SK-N-SH (cell line): ENCODE results near the gene CDK15. TPM values are rescaled to one million over a fixed set of nuclear protein-coding genes. Genes with fewer than 3 reads are reported as not detected.

Source experiments
- CTCF ChIA-PET: fragments of 300-600, 350-600 bp; formaldehyde crosslinking; extraction: SDS; loops from one replicate; lab custom pipeline; 2021; lab: Yijun Ruan, JAX
- POLR2A ChIA-PET: fragments of 350-600 bp; sonication (Branson Sonifier 250); formaldehyde crosslinking; extraction: SDS; loops from one replicate; lab custom pipeline; 2020; ENCODE audit warnings: antibody characterized with exemption, inconsistent platforms; lab: Yijun Ruan, JAX
- DNase-seq: peaks from one replicate; pipeline ENCODE4 v3.0.0; 2012
- H2AFZ ChIP-seq: fragments of 200-600 bp; sonication (generic); 2 replicates; pipeline ENCODE4 v1.8.1; 2016; ENCODE audit warnings: antibody characterized with exemption, mild to moderate bottlenecking, low read depth
- H3F3A ChIP-seq: fragments of 200-600 bp; sonication (generic); replicated peaks from 2 replicates; pipeline ENCODE3; 2016; ENCODE audit warnings: antibody characterized with exemption, mild to moderate bottlenecking; ENCODE audit not compliant: insufficient read depth
- H3K27ac ChIP-seq, 2 experiments: fragments of 200-500 bp in 1 of 2; fragments of 200-600 bp in 1 of 2; sonication (Bioruptor generic) in 1 of 2; sonication (generic), shearing (Covaris generic) in 1 of 2; 2 replicates each; pipeline versions ENCODE4 v1.5.1 to v1.6.1; 2014 to 2016; ENCODE audit warnings: low read depth in 2 of 2, inconsistent platforms in 1 of 2, low read length in 1 of 2, mild to moderate bottlenecking in 1 of 2, mixed read lengths in 1 of 2
- H3K27me3 ChIP-seq: fragments of 200-600 bp; sonication (generic), shearing (Covaris generic); 2 replicates; pipeline ENCODE4 v1.6.1; 2016; ENCODE audit warnings: mixed run types; ENCODE audit not compliant: insufficient read depth
- H3K36me3 ChIP-seq, 2 experiments: fragments of 200-500 bp in 1 of 2; fragments of 200-600 bp in 1 of 2; sonication (Bioruptor generic) in 1 of 2; sonication (generic) in 1 of 2; replicated peaks in 1 of 2; 2 replicates each; pipeline versions ENCODE3 to v1.5.1; 2014 to 2016; ENCODE audit warnings: low read length in 1 of 2, mild to moderate bottlenecking in 1 of 2; ENCODE audit not compliant: insufficient read depth in 2 of 2, control insufficient read depth in 1 of 2
- H3K4me1 ChIP-seq, 2 experiments: fragments of 200-500 bp in 1 of 2; fragments of 200-600 bp in 1 of 2; sonication (Bioruptor generic) in 1 of 2; sonication (generic), shearing (Covaris generic) in 1 of 2; 2 replicates each; pipeline versions ENCODE4 v1.5.1 to v1.6.1; 2014 to 2016; ENCODE audit warnings: low read depth in 1 of 2, low read length in 1 of 2, mixed run types in 1 of 2; ENCODE audit not compliant: insufficient read depth in 2 of 2, control insufficient read depth in 1 of 2
- H3K4me2 ChIP-seq: fragments of 200-600 bp; sonication (generic), shearing (Covaris generic); 2 replicates; pipeline ENCODE4 v1.6.1; 2017; ENCODE audit warnings: mixed run types
- H3K4me3 ChIP-seq, 2 experiments: fragments of 200-500 bp in 1 of 2; fragments of 200-600 bp in 1 of 2; sonication (Bioruptor generic) in 1 of 2; sonication (generic), shearing (Covaris generic) in 1 of 2; 2 replicates each; pipeline versions ENCODE4 v1.5.1 to v1.8.1; 2014 to 2016; ENCODE audit warnings: low read depth in 2 of 2, inconsistent platforms in 1 of 2, low read length in 1 of 2, mild to moderate bottlenecking in 1 of 2, mixed read lengths in 1 of 2, moderate library complexity in 1 of 2
- H3K79me2 ChIP-seq: fragments of 200-600 bp; sonication (generic); 2 replicates; pipeline ENCODE4 v1.8.1; 2017; ENCODE audit warnings: mild to moderate bottlenecking; ENCODE audit not compliant: insufficient read depth
- H3K9ac ChIP-seq: fragments of 200-600 bp; sonication (generic); 2 replicates; pipeline ENCODE4 v1.6.1; 2017; ENCODE audit warnings: mixed run types
- H3K9me2 ChIP-seq: fragments of 200-600 bp; sonication (generic); 2 replicates; pipeline ENCODE4 v1.6.1; 2017; ENCODE audit warnings: mixed run types
- H3K9me3 ChIP-seq: fragments of 200-600 bp; sonication (generic); 2 replicates; pipeline ENCODE4 v1.6.1; 2017; ENCODE audit warnings: mixed run types, mild to moderate bottlenecking, moderate library complexity
- H4K20me1 ChIP-seq: fragments of 200-600 bp; sonication (generic); 2 replicates; pipeline ENCODE4 v1.6.1; 2017; ENCODE audit warnings: mild to moderate bottlenecking, mixed run types; ENCODE audit not compliant: insufficient read depth
- CTCF ChIP-seq: fragments of 200-600 bp; sonication (generic); IDR thresholded peaks from 2 replicates; pipeline ENCODE4 v1.6.1; 2017; ENCODE audit warnings: antibody characterized with exemption, mild to moderate bottlenecking, moderate library complexity
- EP300 ChIP-seq, 2 experiments: IDR thresholded peaks; 2 replicates each; pipeline versions ENCODE4 v1.4.0 to v1.6.1; 2012; ENCODE audit warnings: borderline replicate concordance in 1 of 2, low read depth in 1 of 2, low read length in 1 of 2
- FOSL2 ChIP-seq: IDR thresholded peaks from 2 replicates; pipeline ENCODE4 v1.4.0; 2012; ENCODE audit warnings: low read depth, mild to moderate bottlenecking, moderate library complexity, borderline replicate concordance
- JUND ChIP-seq: IDR thresholded peaks from 2 replicates; pipeline ENCODE4 v1.4.0; 2012
- MEF2A ChIP-seq: IDR thresholded peaks from 2 replicates; pipeline ENCODE4 v1.4.0; 2012; ENCODE audit warnings: low read depth, borderline replicate concordance
- NFIC ChIP-seq: IDR thresholded peaks from 2 replicates; pipeline ENCODE4 v1.4.0; 2012; ENCODE audit warnings: borderline replicate concordance
- PBX3 ChIP-seq: IDR thresholded peaks from 2 replicates; pipeline ENCODE4; 2012
- RAD21 ChIP-seq: IDR thresholded peaks from 2 replicates; pipeline ENCODE4 v1.6.1; 2012; ENCODE audit warnings: mild to moderate bottlenecking, low read length
- RXRA ChIP-seq: IDR thresholded peaks from 2 replicates; pipeline ENCODE4 v1.4.0; 2012; ENCODE audit warnings: low read depth, mild to moderate bottlenecking, borderline replicate concordance
- SMC3 ChIP-seq: IDR thresholded peaks from 2 replicates; pipeline ENCODE4 v1.6.1; 2012; ENCODE audit warnings: low read depth, low read length, improper control_type of control experiment
- TCF12 ChIP-seq: IDR thresholded peaks from 2 replicates; pipeline ENCODE4 v1.4.0; 2012
- TEAD4 ChIP-seq: IDR thresholded peaks from 2 replicates; pipeline ENCODE4 v1.4.0; 2012; ENCODE audit warnings: mild to moderate bottlenecking, borderline replicate concordance; ENCODE audit not compliant: insufficient read depth
- YY1 ChIP-seq: IDR thresholded peaks from 2 replicates; pipeline ENCODE4 v1.4.0; 2012; ENCODE audit warnings: low read depth, mild to moderate bottlenecking
- WGBS: methylation state at CpG from one replicate; pipeline ENCODE4 v1.1.6; 2017; ENCODE audit warnings: low lambda C conversion rate; 5-methylcytosine and 5-hydroxymethylcytosine counted together
- polyA plus RNA-seq, 3 experiments: library from polyadenylated mRNA; depleted of rRNA; stranded (reverse); fragments of >200 nt; gene quantifications; 2 replicates each; pipeline ENCODE4 v1.2.3, GENCODE V29; 2012

CDK15 gene
- polyA plus RNA-seq, 1 of the 3 experiments (the other 2 are of a cell fraction), result 1.8 TPM

GRCh38 chr2:201890453-201890852, 84.1 kb downstream of the CDK15 start:
- CTCF ChIA-PET, result no interaction called here
- H2AFZ ChIP-seq, result no peak overlapping the region
- H3K9ac ChIP-seq, result no peak overlapping the region
- no peaks in the 10 kb centered on the region for H4K20me1 ChIP-seq
- H3K4me3 ChIP-seq, result no peak overlapping the region
- POLR2A ChIA-PET, result no interaction called here
- H3K79me2 ChIP-seq, result no peaks in the 10 kb centered on the region
- no peak for DNase-seq
- peak; percentile 71; the same call in 1 of the 2 replicates for TF ChIP-seq PBX3
- peak; percentile 87 for TF ChIP-seq NFIC
- TF ChIP-seq TEAD4, result peak; percentile 27; the same call in 1 of the 2 replicates
- TF ChIP-seq TCF12, result peak; percentile 61
- TF ChIP-seq FOSL2, result peak; percentile 93
- peak in 1 of 2 experiments; percentile 35; a peak in 1 of 4 replicates for TF ChIP-seq EP300 (IDR thresholded peaks at IDR 0.05; ENCODE audit: borderline replicate concordance in 1 of 2, low read depth in 1 of 2, low read length in 1 of 2)
- no peak for TF ChIP-seq CTCF
- TF ChIP-seq SMC3, result no peak
- TF ChIP-seq MEF2A, result 0 out of 2 replicates have a peak, but pooled peaks have one; percentile 38
- TF ChIP-seq JUND, result peak; percentile 86
- peaks cover 7% of the 10 kb centered on the region for H3F3A ChIP-seq
- H3K9me3 ChIP-seq, result no peaks in the 10 kb centered on the region
- H3K4me1 ChIP-seq, result peaks cover 18 to 38% of the 10 kb centered on the region in 2 experiments; a peak in 3 of 4 replicates
- H3K27me3 ChIP-seq, result no peaks in the 10 kb centered on the region
- peak overlapping the region in 1 of 2 experiments; percentile 33; a peak in 2 of 4 replicates for H3K27ac ChIP-seq
- no peaks in the 10 kb centered on the region for H3K36me3 ChIP-seq
- peak overlapping the region; percentile 3; the same call in 1 of the 2 replicates for H3K4me2 ChIP-seq
- H3K9me2 ChIP-seq, result no peaks in the 10 kb centered on the region

- POLR2A ChIA-PET, result no interaction called here
- H3F3A ChIP-seq, result peaks cover 6% of the 10 kb centered on the region
- H3K9me2 ChIP-seq, result no peaks in the 10 kb centered on the region
- H3K9ac ChIP-seq, result no peak overlapping the region
- CTCF ChIA-PET, result interaction anchor here (0.6 to 2.7 kb wide), 4 partner anchors 17 to 96 kb away, joined by 3 to 12 read pairs (median 3); no protein-coding TSS in a partner anchor
- H3K4me2 ChIP-seq, result no peak overlapping the region
- H3K4me3 ChIP-seq, result no peak overlapping the region
- WGBS, result 44% methylated on average over 4 of the region's 6 CpGs
- no peaks in the 10 kb centered on the region for H3K79me2 ChIP-seq
- H4K20me1 ChIP-seq, result no peaks in the 10 kb centered on the region
- H3K36me3 ChIP-seq, result no peaks in the 10 kb centered on the region
- no peak for DNase-seq
- no peak overlapping the region for H2AFZ ChIP-seq
- H3K4me1 ChIP-seq, result peaks cover 18 to 37% of the 10 kb centered on the region in 2 experiments; a peak in 3 of 4 replicates
- no peaks in the 10 kb centered on the region for H3K9me3 ChIP-seq
- peak; percentile 56; the same call in 1 of the 2 replicates for TF ChIP-seq RXRA
- TF ChIP-seq YY1, result no peak
- TF ChIP-seq EP300 (IDR thresholded peaks at IDR 0.05; ENCODE audit: borderline replicate concordance in 1 of 2, low read depth in 1 of 2, low read length in 1 of 2), result peak in 1 of 2 experiments; percentile 59; a peak in 1 of 4 replicates
- TF ChIP-seq TCF12, result peak; percentile 52; the same call in 1 of the 2 replicates
- peak; percentile 86 for TF ChIP-seq NFIC
- TF ChIP-seq RAD21, result no peak
- H3K27me3 ChIP-seq, result no peaks in the 10 kb centered on the region
- H3K27ac ChIP-seq, result no peak overlapping the region
Observed at GRCh38 chr2:201891676-201892075, 85.3 kb downstream of the CDK15 start.
